Type B pancreatic cell (in vitro differentiated cells): ENCODE measurements around the gene POLR1G. TPM values are rescaled to one million over a fixed set of nuclear protein-coding genes. Genes with fewer than 3 reads are reported as not detected.
A peak's percentile ranks its signal among the peaks of the same experiment; 100 is the strongest.

Experiments
- DNase-seq: peaks from one replicate; pipeline ENCODE4 v3.0.0; 2021; ENCODE audit warnings: mixed read lengths; ENCODE audit not compliant: unreplicated experiment; ENCODE audit errors: extremely low spot score
- H3K27ac Mint-ChIP-seq: 2 replicates; pipeline ENCODE4 v1.8.0; 2021; ENCODE audit warnings: mild to moderate bottlenecking, mixed read lengths
- H3K27me3 Mint-ChIP-seq: 2 replicates; pipeline ENCODE4 v1.8.0; 2021; ENCODE audit warnings: mixed read lengths
- H3K36me3 Mint-ChIP-seq: 2 replicates; pipeline ENCODE4 v1.8.0; 2021; ENCODE audit warnings: mixed read lengths
- H3K4me1 Mint-ChIP-seq: one replicate; pipeline ENCODE4 v1.8.0; 2021; ENCODE audit warnings: mixed read lengths; ENCODE audit not compliant: unreplicated experiment
- H3K4me3 Mint-ChIP-seq: 2 replicates; pipeline ENCODE4 v1.8.0; 2021; ENCODE audit warnings: mild to moderate bottlenecking, mixed read lengths
- H3K9me3 Mint-ChIP-seq: 2 replicates; pipeline ENCODE4 v1.8.0; 2021; ENCODE audit warnings: mixed read lengths
- CTCF ChIP-seq: fragments of 200-600 bp; sonication (generic); conservative IDR thresholded peaks from 2 replicates; pipeline ENCODE4 v1.5.0; 2021; ENCODE audit warnings: antibody characterized with exemption, mild to moderate bottlenecking
- total RNA-seq: library from RNA; stranded (reverse); gene quantifications from 2 replicates; pipeline ENCODE4 v1.2.1, GENCODE V29; 2021; ENCODE audit warnings: low replicate concordance

POLR1G gene
- total RNA-seq, 1 donor from 2014 or later, result 9.5 TPM

DNA sequence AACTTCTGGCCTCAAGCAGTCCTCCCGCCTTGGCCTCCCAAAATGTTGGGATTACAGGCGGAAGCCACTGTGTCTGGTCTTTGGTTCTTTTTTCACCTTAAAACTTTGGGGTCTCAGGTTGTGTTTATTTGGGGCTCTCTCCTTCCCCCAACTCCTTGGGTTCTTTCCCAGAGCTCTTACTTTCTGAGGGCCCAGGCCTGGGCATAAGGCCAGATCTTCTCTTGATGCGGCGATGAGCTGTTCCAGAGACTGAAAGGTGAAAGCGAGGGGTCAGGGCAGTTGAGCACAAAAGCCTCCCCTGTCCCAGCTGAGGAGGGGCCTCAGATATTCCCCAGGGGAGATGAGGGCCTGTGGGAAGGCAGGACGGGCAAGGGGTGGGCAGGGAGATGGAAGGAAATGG, 7.1 kb downstream of the POLR1G start:
- Mint-ChIP-seq H3K4me1 (peaks cover 4% of the 10 kb centered on the region), H3K36me3 (peaks cover 11% of the 10 kb centered on the region)

GRCh38 chr19:45414468-45414867, 8.0 kb downstream of the POLR1G start:
- H3K27ac Mint-ChIP-seq, result peak overlapping the region; percentile 71
- no peaks in the 10 kb centered on the region for H3K9me3 Mint-ChIP-seq
- H3K27me3 Mint-ChIP-seq, result no peaks in the 10 kb centered on the region
- H3K4me3 Mint-ChIP-seq, result no peak overlapping the region
- no peaks in the 10 kb centered on the region for H3K4me1 Mint-ChIP-seq
- DNase-seq, result no peak
- TF ChIP-seq CTCF, result no peak
- H3K36me3 Mint-ChIP-seq, result peaks cover 8% of the 10 kb centered on the region

More for the DNA sequence above, 7.1 kb downstream of the POLR1G start:
- DNase-seq, result no peak
- no peak overlapping the region for H3K27ac Mint-ChIP-seq
- TF ChIP-seq CTCF, result no peak
- no peaks in the 10 kb centered on the region for H3K9me3 Mint-ChIP-seq
- H3K27me3 Mint-ChIP-seq, result no peaks in the 10 kb centered on the region
- no peak overlapping the region for H3K4me3 Mint-ChIP-seq

DNA sequence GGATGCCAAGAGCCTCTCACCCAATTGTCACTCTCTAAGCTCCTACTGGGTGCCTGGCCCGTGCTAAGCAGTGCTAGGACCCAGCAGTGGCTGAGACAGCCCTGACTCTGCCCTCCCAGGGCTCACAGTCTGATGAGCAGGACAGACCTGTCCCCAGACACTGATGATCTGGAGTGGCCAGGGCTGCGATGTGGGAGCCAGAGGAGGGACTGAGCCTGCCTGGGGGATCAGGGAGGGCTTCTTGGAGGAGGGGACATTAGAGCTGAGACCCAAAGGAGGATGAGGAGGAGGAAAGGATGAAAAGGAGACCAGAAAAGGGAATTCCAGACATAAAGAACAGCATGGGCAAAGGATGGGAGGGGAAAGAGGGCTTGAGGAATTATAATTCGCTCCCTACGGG, 10.7 kb downstream of the POLR1G start:
- Mint-ChIP-seq H3K27me3 (no peaks in the 10 kb centered on the region), H3K4me3 (no peak overlapping the region), H3K4me1 (peaks cover 3% of the 10 kb centered on the region), H3K27ac (no peak overlapping the region), H3K36me3 (peaks cover 8% of the 10 kb centered on the region), H3K9me3 (no peaks in the 10 kb centered on the region)
- DNase-seq, result no peak
- no peak for TF ChIP-seq CTCF

DNA sequence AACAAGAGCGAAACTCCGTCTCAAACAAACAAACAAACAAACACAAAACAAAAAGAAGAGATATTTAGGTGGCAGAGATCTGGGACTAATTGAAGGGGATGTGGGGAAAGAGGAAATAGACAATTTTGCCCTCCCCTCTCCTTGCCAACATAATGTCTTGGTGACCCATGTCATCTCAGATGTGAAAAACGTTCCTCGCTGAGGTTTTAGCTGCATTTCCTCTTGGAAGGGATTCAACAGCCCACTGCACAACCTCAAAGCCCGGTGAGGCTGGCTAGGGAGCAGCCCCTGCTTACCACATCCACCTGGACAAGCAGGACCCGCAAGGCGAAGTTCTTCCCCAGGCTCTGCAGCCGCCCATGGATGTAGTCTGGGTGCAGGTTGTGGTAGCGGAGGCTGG, 12.4 kb downstream of the POLR1G start:
- no peaks in the 10 kb centered on the region for H3K27me3 Mint-ChIP-seq
- peaks cover 17% of the 10 kb centered on the region for H3K4me1 Mint-ChIP-seq
- DNase-seq, result no peak
- no peaks in the 10 kb centered on the region for H3K36me3 Mint-ChIP-seq
- no peaks in the 10 kb centered on the region for H3K9me3 Mint-ChIP-seq
- H3K4me3 Mint-ChIP-seq, result no peak overlapping the region
- no peak for TF ChIP-seq CTCF
- H3K27ac Mint-ChIP-seq, result no peak overlapping the region

DNA sequence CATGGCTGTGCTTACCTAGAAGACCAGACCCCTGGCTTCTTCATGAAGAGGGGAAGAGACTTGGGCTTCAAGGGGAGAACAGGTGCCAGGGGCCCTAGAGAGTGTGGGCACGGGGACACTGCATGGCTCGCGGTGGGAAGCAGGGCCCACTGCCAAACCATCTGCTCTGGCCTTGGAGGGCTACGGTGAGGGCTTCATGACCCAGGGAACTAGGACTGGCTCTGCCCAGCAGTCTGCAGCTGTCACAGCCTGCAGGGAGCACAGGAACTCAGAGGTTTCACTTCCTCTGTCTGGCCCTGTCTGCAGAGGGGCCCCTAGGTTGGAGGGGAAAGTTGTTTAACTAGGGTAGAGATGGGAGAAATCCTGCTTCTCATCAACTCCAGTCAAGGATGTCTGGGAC, 13.0 kb downstream of the POLR1G start:
- H3K27ac Mint-ChIP-seq, result no peak overlapping the region
- no peaks in the 10 kb centered on the region for H3K36me3 Mint-ChIP-seq
- H3K27me3 Mint-ChIP-seq, result no peaks in the 10 kb centered on the region
- H3K4me3 Mint-ChIP-seq, result no peak overlapping the region
- peaks cover 19% of the 10 kb centered on the region for H3K4me1 Mint-ChIP-seq
- TF ChIP-seq CTCF, result no peak
- H3K9me3 Mint-ChIP-seq, result no peaks in the 10 kb centered on the region
- no peak for DNase-seq

DNA sequence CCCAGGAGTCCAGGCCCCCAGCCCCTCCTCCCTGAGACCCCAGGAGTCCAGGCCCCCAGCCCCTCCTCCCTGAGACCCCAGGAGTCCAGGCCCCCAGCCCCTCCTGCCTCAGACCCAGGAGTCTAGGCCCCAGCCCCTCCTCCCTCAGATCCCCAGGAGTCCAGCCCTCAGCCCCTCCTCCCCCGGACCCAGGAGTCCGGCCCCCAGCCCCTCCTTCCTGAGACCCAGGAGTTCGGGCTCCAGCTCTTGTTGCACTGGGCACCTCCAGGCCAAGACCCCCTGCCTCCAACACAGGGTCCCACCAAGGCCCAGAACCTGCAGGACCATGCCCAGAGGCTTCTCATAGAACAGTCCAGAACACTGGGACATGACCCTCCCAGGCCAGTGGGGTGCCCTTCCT, 13.5 kb downstream of the POLR1G start:
- DNase-seq, result no peak

More for the DNA sequence above, 13.5 kb downstream of the POLR1G start:
- Mint-ChIP-seq H3K27ac (no peak overlapping the region), H3K9me3 (no peaks in the 10 kb centered on the region), H3K4me3 (no peak overlapping the region), H3K4me1 (peaks cover 19% of the 10 kb centered on the region), H3K36me3 (no peaks in the 10 kb centered on the region), H3K27me3 (no peaks in the 10 kb centered on the region)
- TF ChIP-seq CTCF, result no peak
